Astrocyte (in vitro differentiated cells and primary cell): Measurements from ENCODE around the gene CENPB. TPM values are rescaled to one million over a fixed set of nuclear protein-coding genes. Genes with fewer than 3 reads are reported as not detected.

Source experiments
- DNase-seq: peaks from one replicate; pipeline ENCODE4 v3.0.0-alpha.2; 2010; ENCODE audit warnings: low read depth
- FAIRE-seq: peaks from 2 replicates; lab custom pipeline; 2011; peaks lifted over from hg19 to GRCh38; lab: Jason Lieb, UNC
- H2AFZ ChIP-seq: 2 replicates; pipeline ENCODE4 v1.6.0; 2012; ENCODE audit warnings: low read depth, low read length, inconsistent platforms
- H3K27ac ChIP-seq: 2 replicates; pipeline ENCODE4 v1.5.1; 2011; ENCODE audit warnings: low read depth, low read length, inconsistent platforms
- H3K27me3 ChIP-seq: 2 replicates; pipeline ENCODE4 v1.6.0; 2011; ENCODE audit warnings: low read length, inconsistent platforms; ENCODE audit not compliant: insufficient read depth
- H3K36me3 ChIP-seq: 2 replicates; pipeline ENCODE4 v1.5.1; 2011; ENCODE audit warnings: low read length, inconsistent platforms; ENCODE audit not compliant: insufficient read depth
- H3K4me1 ChIP-seq: 2 replicates; pipeline ENCODE4 v1.5.1; 2011; ENCODE audit warnings: low read length, inconsistent platforms; ENCODE audit not compliant: insufficient read depth
- H3K4me2 ChIP-seq: 2 replicates; pipeline ENCODE4 v1.6.0; 2012; ENCODE audit warnings: low read length, inconsistent platforms
- H3K4me3 ChIP-seq: 2 replicates; pipeline ENCODE4 v1.5.1; 2011; ENCODE audit warnings: low read depth, mild to moderate bottlenecking, low read length, inconsistent platforms; ENCODE audit not compliant: insufficient read depth
- H3K79me2 ChIP-seq: 2 replicates; pipeline ENCODE4 v1.6.0; 2012; ENCODE audit warnings: mild to moderate bottlenecking, low read length, inconsistent platforms; ENCODE audit not compliant: insufficient read depth
- H3K9ac ChIP-seq: 2 replicates; pipeline ENCODE4 v1.6.0; 2012; ENCODE audit warnings: mild to moderate bottlenecking, low read length, inconsistent platforms
- H3K9me3 ChIP-seq: 2 replicates; pipeline ENCODE4 v1.5.1; 2012; ENCODE audit warnings: low read depth, mild to moderate bottlenecking, low read length, inconsistent platforms; ENCODE audit not compliant: insufficient read depth
- H4K20me1 ChIP-seq: 2 replicates; pipeline ENCODE4 v1.6.0; 2012; ENCODE audit warnings: low read length, inconsistent platforms; ENCODE audit not compliant: insufficient read depth
- H3K27ac Mint-ChIP-seq: one replicate; pipeline ENCODE4 v1.8.0; 2021; ENCODE audit warnings: mild to moderate bottlenecking, mixed read lengths; ENCODE audit not compliant: unreplicated experiment
- H3K27me3 Mint-ChIP-seq: one replicate; pipeline ENCODE4 v1.8.0; 2021; ENCODE audit warnings: low read depth, mixed read lengths; ENCODE audit not compliant: unreplicated experiment
- H3K36me3 Mint-ChIP-seq: one replicate; pipeline ENCODE4 v1.8.0; 2021; ENCODE audit warnings: low read depth, mixed read lengths; ENCODE audit not compliant: unreplicated experiment
- H3K4me1 Mint-ChIP-seq: one replicate; pipeline ENCODE4 v1.8.0; 2021; ENCODE audit warnings: low read depth, mixed read lengths; ENCODE audit not compliant: unreplicated experiment
- H3K4me3 Mint-ChIP-seq: one replicate; pipeline ENCODE4 v1.8.0; 2021; ENCODE audit warnings: mild to moderate bottlenecking, moderate library complexity, mixed read lengths; ENCODE audit not compliant: unreplicated experiment
- H3K9me3 Mint-ChIP-seq: one replicate; pipeline ENCODE4 v1.8.0; 2021; ENCODE audit warnings: mild to moderate bottlenecking, mixed read lengths; ENCODE audit not compliant: unreplicated experiment
- CTCF ChIP-seq: IDR thresholded peaks from 2 replicates; pipeline ENCODE4 v1.5.1; 2011; ENCODE audit warnings: low read depth, mild to moderate bottlenecking, inconsistent platforms, low read length, moderate library complexity; ENCODE audit not compliant: insufficient read depth
- EZH2 ChIP-seq: IDR thresholded peaks from 2 replicates; pipeline ENCODE4 v1.6.1; 2012; ENCODE audit warnings: mild to moderate bottlenecking, low read length, inconsistent platforms; ENCODE audit not compliant: insufficient read depth
- total RNA-seq: library from RNA; stranded (reverse); gene quantifications from 2 replicates; pipeline ENCODE4 v1.2.1, GENCODE V29; 2021

CENPB gene
- total RNA-seq, 1 donor from 2014 or later = 39.1 TPM

GRCh38 chr20:3777716-3778629 is 8.6 kb downstream of the CENPB start:
- Histone ChIP-seq H3K36me3 (no peaks in the 10 kb centered on the region), H3K79me2 (peaks cover 3% of the 10 kb centered on the region), H3K9me3 (no peaks in the 10 kb centered on the region), H3K4me1 (no peaks in the 10 kb centered on the region), H3K27me3 (peaks cover 5% of the 10 kb centered on the region), H2AFZ (peak overlapping the region; percentile 84), H3K4me3 (peak overlapping the region; percentile 43), H3K27ac (no peak overlapping the region), H4K20me1 (peaks cover 16% of the 10 kb centered on the region), H3K9ac (peak overlapping the region; percentile 34), H3K4me2 (peak overlapping the region; percentile 84)
- TF ChIP-seq EZH2 (no peak), CTCF (no peak)
- no peaks in the 10 kb centered on the region for H3K9me3 Mint-ChIP-seq
- FAIRE-seq (no peak), DNase-seq (no peak)
- no peak overlapping the region for H3K4me3 Mint-ChIP-seq
- no peak overlapping the region for H3K27ac Mint-ChIP-seq
- H3K4me1 Mint-ChIP-seq = peaks cover 9% of the 10 kb centered on the region
- peaks cover 22% of the 10 kb centered on the region for H3K27me3 Mint-ChIP-seq
- H3K36me3 Mint-ChIP-seq = no peaks in the 10 kb centered on the region

GRCh38 chr20:3777381-3777715 is 9.2 kb downstream of the CENPB start:
- Histone ChIP-seq H3K79me2 (no peaks in the 10 kb centered on the region), H2AFZ (peak overlapping the region; percentile 84), H3K9me3 (no peaks in the 10 kb centered on the region), H3K4me3 (peak overlapping the region; percentile 43), H3K36me3 (no peaks in the 10 kb centered on the region), H3K4me1 (no peaks in the 10 kb centered on the region), H4K20me1 (peaks cover 10% of the 10 kb centered on the region), H3K27me3 (peaks cover 5% of the 10 kb centered on the region), H3K9ac (peak overlapping the region; percentile 34), H3K4me2 (peak overlapping the region; percentile 84), H3K27ac (no peak overlapping the region)
- Mint-ChIP-seq H3K27ac (no peak overlapping the region), H3K4me1 (peaks cover 9% of the 10 kb centered on the region), H3K4me3 (peak overlapping the region; percentile 66), H3K9me3 (no peaks in the 10 kb centered on the region), H3K27me3 (peaks cover 22% of the 10 kb centered on the region), H3K36me3 (no peaks in the 10 kb centered on the region)
- FAIRE-seq = no peak
- TF ChIP-seq EZH2 = no peak
- TF ChIP-seq CTCF = no peak
- no peak for DNase-seq
